GM23338 (cell line): ENCODE data around the gene FBXO31. TPM values are rescaled to one million over a fixed set of nuclear protein-coding genes. Genes with fewer than 3 reads are reported as not detected.

ENCODE experiments used
- ATAC-seq: fragments of 200-7000 bp; cut with Tn5 transposase; 3 replicates; pipeline ENCODE4 v1.9.1; 2020
- DNase-seq: peaks from one replicate; pipeline ENCODE4 v3.0.0-alpha.2; 2015; ENCODE audit warnings: low spot score
- H2AFZ ChIP-seq: fragments of 200-600 bp; sonication (generic); 2 replicates; pipeline ENCODE4 v1.8.0; 2016; ENCODE audit warnings: antibody characterized with exemption, mild to moderate bottlenecking, moderate library complexity
- H3F3A ChIP-seq: fragments of 200-600 bp; sonication (generic); replicated peaks from 2 replicates; pipeline ENCODE4 v1.8.0; 2017; ENCODE audit warnings: antibody characterized with exemption, mixed run types, low read depth
- H3K27ac ChIP-seq: fragments of 200-600 bp; sonication (generic); 2 replicates; pipeline ENCODE4 v1.6.1; 2016; ENCODE audit warnings: low read depth
- H3K27me3 ChIP-seq: fragments of 200-600 bp; sonication (generic); 2 replicates; pipeline ENCODE4 v1.8.0; 2016; ENCODE audit warnings: mild to moderate bottlenecking, mixed run types, moderate library complexity; ENCODE audit not compliant: insufficient read depth
- H3K36me3 ChIP-seq: fragments of 200-600 bp; sonication (generic); 2 replicates; pipeline ENCODE4 v1.8.0; 2016; ENCODE audit warnings: mild to moderate bottlenecking; ENCODE audit not compliant: insufficient read depth
- H3K4me1 ChIP-seq: fragments of 200-600 bp; sonication (generic); 2 replicates; pipeline ENCODE4 v1.8.0; 2016; ENCODE audit warnings: mild to moderate bottlenecking, moderate library complexity; ENCODE audit not compliant: insufficient read depth
- H3K4me2 ChIP-seq: fragments of 200-600 bp; sonication (generic); 2 replicates; pipeline ENCODE4 v1.7.1; 2017; ENCODE audit warnings: mixed run types
- H3K4me3 ChIP-seq: fragments of 200-600 bp; sonication (generic); 2 replicates; pipeline ENCODE4 v1.6.1; 2016; ENCODE audit warnings: mixed run types
- H3K79me2 ChIP-seq: fragments of 200-600 bp; sonication (generic); replicated peaks from 2 replicates; pipeline ENCODE4 v1.8.0; 2017; ENCODE audit warnings: mild to moderate bottlenecking; ENCODE audit not compliant: insufficient read depth
- H3K9me2 ChIP-seq: fragments of 200-600 bp; sonication (generic); 2 replicates; pipeline ENCODE4 v1.8.0; 2017; ENCODE audit not compliant: insufficient read depth
- H4K20me1 ChIP-seq: fragments of 200-600 bp; sonication (generic); replicated peaks from 2 replicates; pipeline ENCODE4 v1.8.0; 2017; ENCODE audit warnings: mild to moderate bottlenecking; ENCODE audit not compliant: insufficient read depth
- H3K27ac Mint-ChIP-seq: 2 replicates; pipeline ENCODE4 v1.8.0; 2020; ENCODE audit warnings: inconsistent platforms, mild to moderate bottlenecking, moderate library complexity, mixed read lengths
- H3K27me3 Mint-ChIP-seq: 3 replicates; pipeline ENCODE4 v1.8.0; 2022; ENCODE audit warnings: low read depth, mild to moderate bottlenecking, moderate library complexity, mixed read lengths, inconsistent platforms; ENCODE audit not compliant: insufficient read depth, poor library complexity
- H3K36me3 Mint-ChIP-seq: 3 replicates; pipeline ENCODE4 v1.8.0; 2021; ENCODE audit warnings: low read depth, mild to moderate bottlenecking, inconsistent platforms, moderate library complexity, mixed read lengths
- H3K4me1 Mint-ChIP-seq: 3 replicates; pipeline ENCODE4 v1.8.0; 2020; ENCODE audit warnings: mild to moderate bottlenecking, inconsistent platforms, mixed read lengths
- H3K4me3 Mint-ChIP-seq: 3 replicates; pipeline ENCODE4 v1.8.0; 2021; ENCODE audit warnings: moderate library complexity, mild to moderate bottlenecking, inconsistent platforms, mixed read lengths
- H3K9me3 Mint-ChIP-seq: 3 replicates; pipeline ENCODE4 v1.8.0; 2020; ENCODE audit warnings: moderate library complexity, mild to moderate bottlenecking, inconsistent platforms, mixed read lengths
- CREB1 ChIP-seq: fragments of 250-450 bp; sonication (Bioruptor Pico); IDR thresholded peaks from 2 replicates; pipeline ENCODE4 v1.5.0; 2020; ENCODE audit warnings: low read depth, mild to moderate bottlenecking, moderate library complexity
- CTCF ChIP-seq, 2 experiments: fragments of 200-600 bp in 1 of 2; sonication (generic) in 1 of 2; conservative IDR thresholded peaks; 2 replicates each; pipeline versions ENCODE4 v1.5.1 to v1.6.1; 2016 to 2017; ENCODE audit warnings: antibody characterized with exemption in 2 of 2, low read depth in 2 of 2, mild to moderate bottlenecking in 2 of 2, moderate library complexity in 1 of 2
- EZH2 ChIP-seq: fragments of 200-600 bp; sonication (generic); IDR thresholded peaks from one replicate; pipeline ENCODE4 v1.8.0; 2017; ENCODE audit warnings: antibody characterized with exemption, mild to moderate bottlenecking, low read depth; ENCODE audit not compliant: unreplicated experiment
- EZH2phosphoT487 ChIP-seq: fragments of 200-600 bp; sonication (generic); IDR thresholded peaks from one replicate; pipeline ENCODE4 v1.8.1; 2018; ENCODE audit warnings: antibody characterized with exemption; ENCODE audit not compliant: unreplicated experiment
- JUNB ChIP-seq: IDR thresholded peaks from one replicate; pipeline ENCODE4 v1.6.1; 2016; ENCODE audit warnings: antibody characterized with exemption; ENCODE audit not compliant: unreplicated experiment
- NANOG ChIP-seq: IDR thresholded peaks from 2 replicates; pipeline ENCODE4 v1.6.1; 2016; ENCODE audit warnings: antibody characterized with exemption, borderline replicate concordance
- POLR2AphosphoS5 ChIP-seq: IDR thresholded peaks from 2 replicates; pipeline ENCODE4 v1.6.1; 2016; ENCODE audit warnings: antibody characterized with exemption, low read depth
- REST ChIP-seq: IDR thresholded peaks from one replicate; pipeline ENCODE4 v1.6.1; 2018; ENCODE audit warnings: antibody characterized with exemption; ENCODE audit not compliant: unreplicated experiment
- STAT1 ChIP-seq: IDR thresholded peaks from one replicate; pipeline ENCODE4 v1.6.1; 2016; ENCODE audit warnings: antibody characterized with exemption; ENCODE audit not compliant: unreplicated experiment
- ZNF114 ChIP-seq: fragments of 250-450 bp; sonication (Bioruptor Pico); IDR thresholded peaks from 2 replicates; pipeline ENCODE4 v1.5.0; 2020; ENCODE audit warnings: mild to moderate bottlenecking, moderate library complexity
- ZNF331 ChIP-seq: fragments of 250-450 bp; sonication (Bioruptor Pico); IDR thresholded peaks from 2 replicates; pipeline ENCODE4 v1.5.0; 2020; ENCODE audit warnings: low read depth, mild to moderate bottlenecking, moderate library complexity
- polyA plus RNA-seq: library from polyadenylated mRNA; unstranded; fragments of >200 nt; fragmentation: Nextera tagmentation; extraction: Ambion mirVana; gene quantifications from 2 replicates; pipeline ENCODE4 v1.2.1, GENCODE V29; 2016
- total RNA-seq: library from RNA; depleted of rRNA; stranded (reverse); fragments of >200 nt; shearing (Covaris generic); gene quantifications from 2 replicates; pipeline ENCODE4 v1.2.3, GENCODE V29; 2014
- TF ChIP-seq, protein P1 (sequence below): fragments of 250-450 bp; sonication (Bioruptor Pico); IDR thresholded peaks from 2 replicates; pipeline ENCODE4 v1.5.0; 2020; ENCODE audit warnings: mild to moderate bottlenecking, moderate library complexity
- TF ChIP-seq, protein P2 (sequence below): IDR thresholded peaks from 2 replicates; pipeline ENCODE4 v1.6.1; 2016; ENCODE audit warnings: antibody characterized with exemption

The FBXO31 gene
- total and polyA plus RNA-seq, 2 experiments from 2014 or later: 7.0 to 23.8 TPM

DNA sequence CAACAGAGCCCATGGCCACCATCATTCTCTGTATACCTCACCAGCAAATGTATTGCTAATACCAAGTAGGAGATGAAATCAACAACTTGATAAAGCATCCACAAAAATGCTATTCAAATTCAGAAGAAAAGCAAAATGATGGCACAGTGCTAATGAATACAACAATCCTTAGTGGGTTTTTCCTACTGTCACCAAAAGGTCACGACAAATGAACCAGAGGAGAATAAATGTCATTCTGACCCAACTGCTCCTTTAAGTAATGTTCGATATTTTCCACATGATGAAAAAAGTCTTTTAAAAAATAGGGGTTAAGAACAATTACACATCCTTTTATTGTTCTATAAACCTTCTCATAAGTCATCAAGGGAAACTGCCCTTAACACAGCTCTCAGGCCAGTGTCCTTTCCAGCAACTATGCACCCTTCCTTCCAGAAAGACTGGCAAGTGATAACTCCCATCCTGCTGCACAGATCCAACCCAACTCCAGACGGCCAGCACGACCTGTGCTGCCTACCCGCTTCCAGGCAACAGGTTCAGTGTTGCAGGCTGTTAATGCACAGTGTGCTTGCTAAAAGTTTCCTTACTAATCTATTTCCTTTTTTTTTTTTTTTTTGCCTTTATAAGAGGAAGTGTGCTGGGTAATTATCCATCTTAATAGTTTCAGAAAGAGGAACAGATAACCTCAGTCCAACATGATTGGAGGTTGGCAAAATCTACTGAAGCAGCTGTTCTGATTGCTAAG lies 15.4 kb downstream of the FBXO31 start:
- no peaks in the 10 kb centered on the region for H3K27me3 Mint-ChIP-seq
- Histone ChIP-seq H3K27ac (no peak overlapping the region; the same call in 1 of the 2 replicates), H3K4me1 (no peaks in the 10 kb centered on the region), H3K36me3 (no peaks in the 10 kb centered on the region), H3K79me2 (peaks cover 81% of the 10 kb centered on the region), H3F3A (no peaks in the 10 kb centered on the region), H3K9me2 (no peaks in the 10 kb centered on the region), H3K4me2 (no peak overlapping the region), H4K20me1 (peaks cover 29% of the 10 kb centered on the region; the same call in 1 of the 2 replicates), H2AFZ (no peak overlapping the region), H3K27me3 (no peaks in the 10 kb centered on the region), H3K4me3 (no peak overlapping the region)
- DNase-seq (no peak), ATAC-seq (no peak)
- H3K36me3 Mint-ChIP-seq: no peaks in the 10 kb centered on the region
- peaks cover 28% of the 10 kb centered on the region for H3K4me1 Mint-ChIP-seq
- TF ChIP-seq CREB1 (CRISPR knock-in tag) (no peak), ZNF114 (no peak), JUNB (no peak), POLR2AphosphoS5 (no peak), REST (no peak), CTCF (conservative IDR thresholded peaks at IDR 0.05; ENCODE audit: low read depth in 2 of 2) (no peak), EZH2 (no peak), NANOG (no peak), EZH2phosphoT487 (no peak), ZNF331 (CRISPR knock-in tag) (no peak), STAT1 (no peak)
- TF ChIP-seq, protein P1, sequence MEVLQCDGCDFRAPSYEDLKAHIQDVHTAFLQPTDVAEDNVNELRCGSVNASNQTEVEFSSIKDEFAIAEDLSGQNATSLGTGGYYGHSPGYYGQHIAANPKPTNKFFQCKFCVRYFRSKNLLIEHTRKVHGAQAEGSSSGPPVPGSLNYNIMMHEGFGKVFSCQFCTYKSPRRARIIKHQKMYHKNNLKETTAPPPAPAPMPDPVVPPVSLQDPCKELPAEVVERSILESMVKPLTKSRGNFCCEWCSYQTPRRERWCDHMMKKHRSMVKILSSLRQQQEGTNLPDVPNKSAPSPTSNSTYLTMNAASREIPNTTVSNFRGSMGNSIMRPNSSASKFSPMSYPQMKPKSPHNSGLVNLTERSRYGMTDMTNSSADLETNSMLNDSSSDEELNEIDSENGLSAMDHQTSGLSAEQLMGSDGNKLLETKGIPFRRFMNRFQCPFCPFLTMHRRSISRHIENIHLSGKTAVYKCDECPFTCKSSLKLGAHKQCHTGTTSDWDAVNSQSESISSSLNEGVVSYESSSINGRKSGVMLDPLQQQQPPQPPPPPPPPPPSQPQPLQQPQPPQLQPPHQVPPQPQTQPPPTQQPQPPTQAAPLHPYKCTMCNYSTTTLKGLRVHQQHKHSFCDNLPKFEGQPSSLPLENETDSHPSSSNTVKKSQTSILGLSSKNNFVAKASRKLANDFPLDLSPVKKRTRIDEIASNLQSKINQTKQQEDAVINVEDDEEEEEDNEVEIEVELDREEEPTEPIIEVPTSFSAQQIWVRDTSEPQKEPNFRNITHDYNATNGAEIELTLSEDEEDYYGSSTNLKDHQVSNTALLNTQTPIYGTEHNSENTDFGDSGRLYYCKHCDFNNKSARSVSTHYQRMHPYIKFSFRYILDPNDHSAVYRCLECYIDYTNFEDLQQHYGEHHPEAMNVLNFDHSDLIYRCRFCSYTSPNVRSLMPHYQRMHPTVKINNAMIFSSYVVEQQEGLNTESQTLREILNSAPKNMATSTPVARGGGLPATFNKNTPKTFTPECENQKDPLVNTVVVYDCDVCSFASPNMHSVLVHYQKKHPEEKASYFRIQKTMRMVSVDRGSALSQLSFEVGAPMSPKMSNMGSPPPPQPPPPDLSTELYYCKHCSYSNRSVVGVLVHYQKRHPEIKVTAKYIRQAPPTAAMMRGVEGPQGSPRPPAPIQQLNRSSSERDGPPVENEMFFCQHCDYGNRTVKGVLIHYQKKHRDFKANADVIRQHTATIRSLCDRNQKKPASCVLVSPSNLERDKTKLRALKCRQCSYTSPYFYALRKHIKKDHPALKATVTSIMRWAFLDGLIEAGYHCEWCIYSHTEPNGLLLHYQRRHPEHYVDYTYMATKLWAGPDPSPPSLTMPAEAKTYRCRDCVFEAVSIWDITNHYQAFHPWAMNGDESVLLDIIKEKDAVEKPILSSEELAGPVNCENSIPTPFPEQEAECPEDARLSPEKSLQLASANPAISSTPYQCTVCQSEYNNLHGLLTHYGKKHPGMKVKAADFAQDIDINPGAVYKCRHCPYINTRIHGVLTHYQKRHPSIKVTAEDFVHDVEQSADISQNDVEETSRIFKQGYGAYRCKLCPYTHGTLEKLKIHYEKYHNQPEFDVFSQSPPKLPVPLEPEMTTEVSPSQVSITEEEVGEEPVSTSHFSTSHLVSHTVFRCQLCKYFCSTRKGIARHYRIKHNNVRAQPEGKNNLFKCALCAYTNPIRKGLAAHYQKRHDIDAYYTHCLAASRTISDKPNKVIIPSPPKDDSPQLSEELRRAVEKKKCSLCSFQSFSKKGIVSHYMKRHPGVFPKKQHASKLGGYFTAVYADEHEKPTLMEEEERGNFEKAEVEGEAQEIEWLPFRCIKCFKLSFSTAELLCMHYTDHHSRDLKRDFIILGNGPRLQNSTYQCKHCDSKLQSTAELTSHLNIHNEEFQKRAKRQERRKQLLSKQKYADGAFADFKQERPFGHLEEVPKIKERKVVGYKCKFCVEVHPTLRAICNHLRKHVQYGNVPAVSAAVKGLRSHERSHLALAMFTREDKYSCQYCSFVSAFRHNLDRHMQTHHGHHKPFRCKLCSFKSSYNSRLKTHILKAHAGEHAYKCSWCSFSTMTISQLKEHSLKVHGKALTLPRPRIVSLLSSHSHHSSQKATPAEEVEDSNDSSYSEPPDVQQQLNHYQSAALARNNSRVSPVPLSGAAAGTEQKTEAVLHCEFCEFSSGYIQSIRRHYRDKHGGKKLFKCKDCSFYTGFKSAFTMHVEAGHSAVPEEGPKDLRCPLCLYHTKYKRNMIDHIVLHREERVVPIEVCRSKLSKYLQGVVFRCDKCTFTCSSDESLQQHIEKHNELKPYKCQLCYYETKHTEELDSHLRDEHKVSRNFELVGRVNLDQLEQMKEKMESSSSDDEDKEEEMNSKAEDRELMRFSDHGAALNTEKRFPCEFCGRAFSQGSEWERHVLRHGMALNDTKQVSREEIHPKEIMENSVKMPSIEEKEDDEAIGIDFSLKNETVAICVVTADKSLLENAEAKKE (CRISPR knock-in tag): no peak
- TF ChIP-seq, protein P2, sequence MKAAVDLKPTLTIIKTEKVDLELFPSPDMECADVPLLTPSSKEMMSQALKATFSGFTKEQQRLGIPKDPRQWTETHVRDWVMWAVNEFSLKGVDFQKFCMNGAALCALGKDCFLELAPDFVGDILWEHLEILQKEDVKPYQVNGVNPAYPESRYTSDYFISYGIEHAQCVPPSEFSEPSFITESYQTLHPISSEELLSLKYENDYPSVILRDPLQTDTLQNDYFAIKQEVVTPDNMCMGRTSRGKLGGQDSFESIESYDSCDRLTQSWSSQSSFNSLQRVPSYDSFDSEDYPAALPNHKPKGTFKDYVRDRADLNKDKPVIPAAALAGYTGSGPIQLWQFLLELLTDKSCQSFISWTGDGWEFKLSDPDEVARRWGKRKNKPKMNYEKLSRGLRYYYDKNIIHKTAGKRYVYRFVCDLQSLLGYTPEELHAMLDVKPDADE: no peak
- H3K4me3 Mint-ChIP-seq: no peak overlapping the region
- no peaks in the 10 kb centered on the region for H3K9me3 Mint-ChIP-seq
- H3K27ac Mint-ChIP-seq: no peak overlapping the region
